PC-9 (cell line): ENCODE measurements around the gene DAB2. TPM values are rescaled to one million over a fixed set of nuclear protein-coding genes. Genes with fewer than 3 reads are reported as not detected.

Source experiments
- BruUV-seq: library from RNA; stranded (reverse); fragments of 400-500 nt; replicated peaks from 2 replicates; lab custom pipeline; 2021; lab: Mats Ljungman, UMichigan
- CTCF ChIA-PET: fragments of 300-600 bp; sonication (Branson Sonifier 250); formaldehyde crosslinking; loops from one replicate; lab custom pipeline; 2022; ENCODE audit warnings: antibody characterized with exemption; lab: Charles Lee
- POLR2A ChIA-PET: fragments of 300-600 bp; sonication (Branson Sonifier 250); formaldehyde crosslinking; loops from one replicate; lab custom pipeline; 2022; ENCODE audit warnings: antibody characterized with exemption; ENCODE audit not compliant: unreplicated experiment; lab: Charles Lee
- DNase-seq, 2 experiments: peaks; one replicate each; pipeline versions ENCODE4 v3.0.0 to v3.0.0-alpha.2; 2015 to 2022; ENCODE audit warnings: mixed read lengths in 1 of 2
- H2AFZ ChIP-seq: fragments of 200-600 bp; sonication (generic); 2 replicates; pipeline ENCODE4 v1.8.1; 2017; ENCODE audit warnings: antibody characterized with exemption
- H3F3A ChIP-seq: fragments of 200-600 bp; sonication (generic); 2 replicates; pipeline ENCODE4 v1.8.1; 2017; ENCODE audit warnings: antibody characterized with exemption, mild to moderate bottlenecking, low read depth; ENCODE audit not compliant: insufficient read depth
- H3K27ac ChIP-seq: fragments of 200-600 bp; sonication (generic); 2 replicates; pipeline ENCODE4 v1.6.1; 2016; ENCODE audit warnings: mixed run types
- H3K27me3 ChIP-seq: fragments of 200-600 bp; sonication (generic); 2 replicates; pipeline ENCODE4 v1.6.1; 2016; ENCODE audit warnings: low read depth, mixed run types; ENCODE audit not compliant: insufficient read depth
- H3K36me3 ChIP-seq: fragments of 200-600 bp; sonication (generic); 2 replicates; pipeline ENCODE4 v1.6.1; 2016; ENCODE audit warnings: low read depth, mixed run types
- H3K4me1 ChIP-seq: fragments of 200-600 bp; sonication (generic); replicated peaks from 2 replicates; pipeline ENCODE4 v1.6.1; 2016; ENCODE audit warnings: mixed run types; ENCODE audit not compliant: insufficient read depth
- H3K4me2 ChIP-seq: fragments of 200-600 bp; sonication (generic); 2 replicates; pipeline ENCODE4 v1.6.1; 2017; ENCODE audit warnings: mixed run types
- H3K4me3 ChIP-seq: fragments of 200-600 bp; sonication (generic); 2 replicates; pipeline ENCODE4 v1.6.1; 2016; ENCODE audit warnings: mixed run types
- H3K79me2 ChIP-seq: fragments of 200-600 bp; sonication (generic); 2 replicates; pipeline ENCODE4 v1.6.1; 2017; ENCODE audit warnings: low read depth, mixed run types
- H3K9me2 ChIP-seq: fragments of 200-600 bp; sonication (generic); 2 replicates; pipeline ENCODE4 v1.8.1; 2017; ENCODE audit warnings: mild to moderate bottlenecking; ENCODE audit not compliant: insufficient read depth
- H3K9me3 ChIP-seq: fragments of 200-600 bp; sonication (generic); 2 replicates; pipeline ENCODE4 v1.8.1; 2016; ENCODE audit warnings: low read depth; ENCODE audit not compliant: insufficient read depth
- H4K20me1 ChIP-seq: fragments of 200-600 bp; sonication (generic); 2 replicates; pipeline ENCODE4 v1.8.1; 2017; ENCODE audit not compliant: insufficient read depth
- EZH2 ChIP-seq: fragments of 200-600 bp; sonication (generic); IDR thresholded peaks from 2 replicates; pipeline ENCODE4 v1.8.0; 2017; ENCODE audit warnings: antibody characterized with exemption, low read depth
- intact Hi-C: fragments of 100-400 bp; cut with micrococcal nuclease; formaldehyde crosslinking; loops from one replicate; pipeline ENCODE4 v1.10.0; 2022; ENCODE audit not compliant: unreplicated experiment
- total RNA-seq: library from RNA; stranded (reverse); gene quantifications from 2 replicates; pipeline ENCODE4 v1.2.3, GENCODE V29; 2021
- TF ChIP-seq, protein P1 (sequence below): fragments of 200-600 bp; sonication (generic); conservative IDR thresholded peaks from 2 replicates; pipeline ENCODE4 v1.6.1; 2017; ENCODE audit warnings: mixed run types, antibody characterized with exemption, mild to moderate bottlenecking, moderate library complexity

The DAB2 gene
- total RNA-seq, 1 experiment from 2014 or later = 21.0 TPM

DNA sequence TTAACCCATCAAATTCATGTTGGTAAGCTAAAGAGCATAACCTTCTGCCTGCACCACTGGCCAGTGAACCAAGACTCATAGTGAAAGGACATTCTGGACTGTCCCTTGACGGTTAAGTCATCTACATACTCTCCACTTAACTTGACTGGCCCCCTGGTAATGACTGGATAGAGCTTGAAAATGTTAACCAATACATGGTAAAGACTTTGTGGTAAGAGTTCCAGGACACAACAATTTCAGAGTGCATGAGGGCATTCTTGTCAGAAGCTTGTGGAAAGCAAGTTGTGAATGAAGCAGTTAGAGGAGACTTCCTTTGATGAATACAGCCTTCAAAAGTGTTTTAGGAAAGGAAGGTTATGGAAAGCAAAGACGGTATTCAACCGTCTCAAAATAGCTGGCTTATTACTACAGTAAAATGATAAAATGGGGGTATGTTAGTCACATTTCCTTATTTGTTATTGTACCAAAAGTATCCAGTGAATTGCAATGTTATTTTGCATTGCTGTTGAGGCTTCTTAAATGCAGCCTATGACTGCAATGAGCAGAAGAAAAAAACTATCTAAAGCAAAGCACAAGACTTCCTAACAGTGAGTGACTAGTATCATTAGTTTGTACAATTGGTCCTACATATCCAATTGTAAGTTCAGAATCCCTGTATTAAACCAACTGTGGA lies 47.2 kb upstream of the DAB2 start:
- Histone ChIP-seq H3F3A (no peaks in the 10 kb centered on the region), H3K36me3 (no peaks in the 10 kb centered on the region), H3K4me2 (no peak overlapping the region), H4K20me1 (no peaks in the 10 kb centered on the region), H3K27me3 (no peaks in the 10 kb centered on the region), H3K27ac (no peak overlapping the region), H3K4me1 (no peaks in the 10 kb centered on the region), H2AFZ (no peak overlapping the region), H3K9me3 (0 out of 2 replicates have a peak, but pooled peaks cover 5% of the 10 kb centered on the region), H3K4me3 (no peak overlapping the region), H3K79me2 (no peaks in the 10 kb centered on the region), H3K9me2 (peaks cover 6% of the 10 kb centered on the region; the same call in 1 of the 2 replicates)
- ChIA-PET CTCF (interaction anchor here (0.6 kb wide), 1 partner anchor 8 kb away, joined by 3 read pairs; no protein-coding TSS in a partner anchor), POLR2A (no interaction called here)
- no peak for TF ChIP-seq EZH2
- TF ChIP-seq, protein P1, sequence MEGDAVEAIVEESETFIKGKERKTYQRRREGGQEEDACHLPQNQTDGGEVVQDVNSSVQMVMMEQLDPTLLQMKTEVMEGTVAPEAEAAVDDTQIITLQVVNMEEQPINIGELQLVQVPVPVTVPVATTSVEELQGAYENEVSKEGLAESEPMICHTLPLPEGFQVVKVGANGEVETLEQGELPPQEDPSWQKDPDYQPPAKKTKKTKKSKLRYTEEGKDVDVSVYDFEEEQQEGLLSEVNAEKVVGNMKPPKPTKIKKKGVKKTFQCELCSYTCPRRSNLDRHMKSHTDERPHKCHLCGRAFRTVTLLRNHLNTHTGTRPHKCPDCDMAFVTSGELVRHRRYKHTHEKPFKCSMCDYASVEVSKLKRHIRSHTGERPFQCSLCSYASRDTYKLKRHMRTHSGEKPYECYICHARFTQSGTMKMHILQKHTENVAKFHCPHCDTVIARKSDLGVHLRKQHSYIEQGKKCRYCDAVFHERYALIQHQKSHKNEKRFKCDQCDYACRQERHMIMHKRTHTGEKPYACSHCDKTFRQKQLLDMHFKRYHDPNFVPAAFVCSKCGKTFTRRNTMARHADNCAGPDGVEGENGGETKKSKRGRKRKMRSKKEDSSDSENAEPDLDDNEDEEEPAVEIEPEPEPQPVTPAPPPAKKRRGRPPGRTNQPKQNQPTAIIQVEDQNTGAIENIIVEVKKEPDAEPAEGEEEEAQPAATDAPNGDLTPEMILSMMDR = no peak
- DNase-seq = peak in 1 of 2 experiments; percentile 19
- intact Hi-C loops = no loop called here
- BruUV-seq = no TSS peak

DNA sequence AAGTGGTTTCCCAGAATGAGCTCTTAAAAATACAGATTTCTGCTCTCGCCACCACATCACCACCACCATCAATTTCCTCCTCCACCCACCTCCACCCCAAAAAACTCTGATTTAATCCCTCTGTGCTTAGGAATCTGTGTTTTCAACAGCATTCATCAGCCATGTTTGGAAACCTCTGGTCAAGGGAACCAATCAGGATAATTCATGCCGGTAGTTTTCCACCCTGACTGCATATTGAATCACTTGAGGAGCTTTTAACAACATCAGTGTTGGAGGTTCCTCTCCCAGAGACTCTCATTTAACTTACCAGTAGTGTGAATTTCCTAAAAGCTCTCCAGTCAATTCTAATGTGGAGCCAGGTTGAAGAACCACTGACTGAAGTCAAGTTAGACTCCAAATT lies 46.0 kb upstream of the DAB2 start:
- BruUV-seq = no TSS peak
- H3F3A ChIP-seq = no peaks in the 10 kb centered on the region
- no peaks in the 10 kb centered on the region for H3K27me3 ChIP-seq
- intact Hi-C loops = no loop called here
- no peak overlapping the region for H3K4me2 ChIP-seq
- ChIA-PET CTCF (interaction anchor here (0.6 kb wide), 1 partner anchor 30 kb away, joined by 3 read pairs; no protein-coding TSS in a partner anchor), POLR2A (interaction anchor here (0.7 kb wide), 1 partner anchor 85 kb away, joined by 3 read pairs; no protein-coding TSS in a partner anchor)
- H3K9me2 ChIP-seq = peaks cover 6% of the 10 kb centered on the region; the same call in 1 of the 2 replicates
- H3K4me3 ChIP-seq = no peak overlapping the region
- H3K27ac ChIP-seq = no peak overlapping the region
- 0 out of 2 replicates have a peak, but pooled peaks cover 5% of the 10 kb centered on the region for H3K9me3 ChIP-seq
- DNase-seq = peak in 1 of 2 experiments; percentile 27
- H3K36me3 ChIP-seq = no peaks in the 10 kb centered on the region
- H3K79me2 ChIP-seq = no peaks in the 10 kb centered on the region
- no peaks in the 10 kb centered on the region for H4K20me1 ChIP-seq
- H3K4me1 ChIP-seq = no peaks in the 10 kb centered on the region
- TF ChIP-seq, protein P1 = no peak
- TF ChIP-seq EZH2 = no peak
- H2AFZ ChIP-seq = no peak overlapping the region

DNA sequence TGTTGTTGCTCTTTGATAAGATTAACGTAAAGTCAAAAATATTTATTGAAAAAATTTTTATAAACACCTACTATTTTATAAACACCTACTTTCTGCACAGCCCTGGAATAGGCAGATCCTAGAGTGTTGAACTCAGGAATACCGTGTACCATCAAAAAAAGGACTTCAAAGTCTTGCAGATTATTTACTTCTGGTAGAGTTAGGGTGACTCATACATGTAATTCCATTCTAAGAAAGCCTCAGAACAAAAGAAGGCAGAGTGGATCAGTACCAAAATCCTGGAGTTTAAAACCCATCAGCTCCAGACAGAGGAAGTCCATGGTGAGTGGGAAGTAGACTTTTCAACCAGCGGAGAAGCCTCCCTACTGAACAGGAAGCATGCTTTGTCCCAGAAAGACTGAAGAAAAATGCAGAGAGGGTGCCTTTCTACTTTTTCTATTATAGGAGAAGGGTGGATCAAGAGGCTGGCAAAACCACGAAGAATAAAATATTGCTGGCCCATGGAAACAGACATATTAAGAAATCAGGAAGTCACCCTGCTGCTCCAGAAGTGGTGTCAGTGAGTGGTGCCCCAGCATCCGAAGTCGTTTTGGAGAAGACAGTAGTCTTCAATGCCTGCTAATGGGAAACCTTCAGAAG lies 45.1 kb upstream of the DAB2 start:
- Histone ChIP-seq H3K9me3 (0 out of 2 replicates have a peak, but pooled peaks cover 5% of the 10 kb centered on the region), H3K27ac (no peak overlapping the region), H3K36me3 (no peaks in the 10 kb centered on the region), H3K4me3 (no peak overlapping the region), H3K27me3 (no peaks in the 10 kb centered on the region), H4K20me1 (no peaks in the 10 kb centered on the region), H3F3A (no peaks in the 10 kb centered on the region), H2AFZ (no peak overlapping the region), H3K79me2 (no peaks in the 10 kb centered on the region), H3K4me2 (no peak overlapping the region), H3K4me1 (no peaks in the 10 kb centered on the region), H3K9me2 (peaks cover 6% of the 10 kb centered on the region; the same call in 1 of the 2 replicates)
- CTCF ChIA-PET = no interaction called here
- POLR2A ChIA-PET = no interaction called here
- DNase-seq = peak in 1 of 2 experiments; percentile 13
- TF ChIP-seq EZH2 = no peak
- TF ChIP-seq, protein P1 = no peak
- intact Hi-C loops = no loop called here
- no TSS peak for BruUV-seq
